SJCRH30 (cell line): ENCODE results near the gene ZNF423. TPM values are rescaled to one million over a fixed set of nuclear protein-coding genes. Genes with fewer than 3 reads are reported as not detected.
A peak's percentile ranks its signal among the peaks of the same experiment; 100 is the strongest.

Experiments
- DNase-seq, 2 experiments: peaks; one replicate each; pipeline ENCODE4 v3.0.0-alpha.2; 2015 to 2020
- H3K27ac ChIP-seq: fragments of 250-450 bp; sonication (Bioruptor Pico); 2 replicates; pipeline ENCODE4 v1.5.1; 2020; ENCODE audit warnings: mild to moderate bottlenecking, moderate library complexity
- H3K27me3 ChIP-seq: fragments of 250-450 bp; sonication (Bioruptor Pico); 2 replicates; pipeline ENCODE4 v1.5.1; 2020; ENCODE audit warnings: mild to moderate bottlenecking, moderate library complexity
- H3K36me3 ChIP-seq: fragments of 250-450 bp; sonication (Bioruptor Pico); 2 replicates; pipeline ENCODE4 v1.5.1; 2020; ENCODE audit warnings: mild to moderate bottlenecking, moderate library complexity
- H3K4me1 ChIP-seq: fragments of 250-450 bp; sonication (Bioruptor Pico); 2 replicates; pipeline ENCODE4 v1.5.1; 2020; ENCODE audit warnings: mild to moderate bottlenecking, moderate library complexity
- H3K4me3 ChIP-seq: fragments of 250-450 bp; sonication (Bioruptor Pico); 2 replicates; pipeline ENCODE4 v1.5.1; 2020; ENCODE audit warnings: mild to moderate bottlenecking, moderate library complexity
- H3K9me3 ChIP-seq: fragments of 250-450 bp; sonication (Bioruptor Pico); replicated peaks from 2 replicates; pipeline ENCODE4 v1.5.1; 2020; ENCODE audit warnings: mild to moderate bottlenecking, moderate library complexity
- total RNA-seq: library from RNA; depleted of rRNA; stranded (reverse); fragments of >200 nt; shearing (Covaris generic); gene quantifications from 2 replicates; pipeline ENCODE4 v1.2.3, GENCODE V29; 2014

ZNF423 gene
- total RNA-seq, 1 experiment from 2014 or later: 7.9 TPM

- Histone ChIP-seq H3K36me3 (no peaks in the 10 kb centered on the region), H3K4me3 (no peak overlapping the region), H3K4me1 (no peaks in the 10 kb centered on the region), H3K27me3 (no peaks in the 10 kb centered on the region), H3K9me3 (peaks cover 4% of the 10 kb centered on the region; the same call in 1 of the 2 replicates), H3K27ac (no peak overlapping the region)
- DNase-seq: no peak
Observed at GRCh38 chr16:49631187-49632041, 224.5 kb downstream of the ZNF423 start.

DNA sequence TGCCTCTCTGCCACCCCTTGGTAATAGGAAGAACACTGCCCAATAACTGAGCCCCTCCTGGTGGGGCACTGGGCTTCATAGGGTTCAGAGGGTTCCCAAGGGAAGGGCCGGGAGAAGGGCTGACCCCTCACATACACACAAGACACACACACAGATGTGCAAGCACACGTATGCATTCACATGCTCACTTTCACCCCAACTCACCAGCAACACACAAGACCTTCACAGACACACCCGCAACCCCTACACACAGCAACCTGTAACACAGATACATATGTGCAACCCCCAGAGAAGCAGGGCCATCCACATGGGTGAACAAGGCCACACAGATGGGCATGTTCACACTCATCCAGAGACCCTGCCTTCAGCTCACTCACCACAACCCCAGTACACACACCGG lies 225.1 kb downstream of the ZNF423 start:
- no peak overlapping the region for H3K27ac ChIP-seq
- H3K9me3 ChIP-seq: peaks cover 4% of the 10 kb centered on the region; the same call in 1 of the 2 replicates
- DNase-seq: no peak
- H3K36me3 ChIP-seq: no peaks in the 10 kb centered on the region
- no peak overlapping the region for H3K4me3 ChIP-seq
- no peaks in the 10 kb centered on the region for H3K27me3 ChIP-seq
- H3K4me1 ChIP-seq: no peaks in the 10 kb centered on the region

- H3K4me1 ChIP-seq: no peaks in the 10 kb centered on the region
- no peaks in the 10 kb centered on the region for H3K36me3 ChIP-seq
- H3K4me3 ChIP-seq: no peak overlapping the region
- no peak for DNase-seq
- no peaks in the 10 kb centered on the region for H3K27me3 ChIP-seq
- H3K9me3 ChIP-seq: peaks cover 4% of the 10 kb centered on the region; the same call in 1 of the 2 replicates
- H3K27ac ChIP-seq: no peak overlapping the region
Observed at GRCh38 chr16:49629851-49630250, 226.1 kb downstream of the ZNF423 start.

DNA sequence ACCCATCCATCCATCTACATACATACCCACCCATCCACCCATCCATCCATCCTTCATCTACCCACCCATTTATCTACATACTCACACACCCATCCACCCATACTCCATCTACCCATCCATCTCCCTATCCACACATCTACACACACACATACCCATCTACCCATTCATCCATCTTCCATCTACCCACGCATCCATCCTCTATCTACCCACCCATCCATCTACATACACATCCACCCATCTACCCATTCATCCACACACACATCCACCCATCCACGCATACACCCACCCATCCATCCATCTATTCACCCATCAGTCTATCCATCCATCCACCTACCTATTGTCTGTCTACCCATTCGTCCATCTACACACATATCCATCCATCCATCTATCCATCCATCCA lies 227.8 kb downstream of the ZNF423 start:
- no peak for DNase-seq

GRCh38 chr16:49625311-49626065 lies 230.4 kb downstream of the ZNF423 start:
- no peak for DNase-seq
- Histone ChIP-seq H3K27me3 (no peaks in the 10 kb centered on the region), H3K27ac (no peak overlapping the region), H3K9me3 (peaks cover 4% of the 10 kb centered on the region; the same call in 1 of the 2 replicates), H3K4me1 (peaks cover 8% of the 10 kb centered on the region), H3K4me3 (no peak overlapping the region), H3K36me3 (no peaks in the 10 kb centered on the region)

More for the DNA sequence above, 227.8 kb downstream of the ZNF423 start:
- H3K27ac ChIP-seq: no peak overlapping the region
- H3K4me3 ChIP-seq: no peak overlapping the region
- H3K27me3 ChIP-seq: no peaks in the 10 kb centered on the region
- H3K36me3 ChIP-seq: no peaks in the 10 kb centered on the region
- peaks cover 4% of the 10 kb centered on the region; the same call in 1 of the 2 replicates for H3K9me3 ChIP-seq
- H3K4me1 ChIP-seq: no peaks in the 10 kb centered on the region

GRCh38 chr16:49623501-49624266 lies 232.2 kb downstream of the ZNF423 start:
- H3K9me3 ChIP-seq: no peaks in the 10 kb centered on the region
- no peaks in the 10 kb centered on the region for H3K36me3 ChIP-seq
- peaks cover 17% of the 10 kb centered on the region for H3K4me1 ChIP-seq
- H3K4me3 ChIP-seq: no peak overlapping the region
- no peak for DNase-seq
- no peaks in the 10 kb centered on the region for H3K27me3 ChIP-seq
- H3K27ac ChIP-seq: no peak overlapping the region

DNA sequence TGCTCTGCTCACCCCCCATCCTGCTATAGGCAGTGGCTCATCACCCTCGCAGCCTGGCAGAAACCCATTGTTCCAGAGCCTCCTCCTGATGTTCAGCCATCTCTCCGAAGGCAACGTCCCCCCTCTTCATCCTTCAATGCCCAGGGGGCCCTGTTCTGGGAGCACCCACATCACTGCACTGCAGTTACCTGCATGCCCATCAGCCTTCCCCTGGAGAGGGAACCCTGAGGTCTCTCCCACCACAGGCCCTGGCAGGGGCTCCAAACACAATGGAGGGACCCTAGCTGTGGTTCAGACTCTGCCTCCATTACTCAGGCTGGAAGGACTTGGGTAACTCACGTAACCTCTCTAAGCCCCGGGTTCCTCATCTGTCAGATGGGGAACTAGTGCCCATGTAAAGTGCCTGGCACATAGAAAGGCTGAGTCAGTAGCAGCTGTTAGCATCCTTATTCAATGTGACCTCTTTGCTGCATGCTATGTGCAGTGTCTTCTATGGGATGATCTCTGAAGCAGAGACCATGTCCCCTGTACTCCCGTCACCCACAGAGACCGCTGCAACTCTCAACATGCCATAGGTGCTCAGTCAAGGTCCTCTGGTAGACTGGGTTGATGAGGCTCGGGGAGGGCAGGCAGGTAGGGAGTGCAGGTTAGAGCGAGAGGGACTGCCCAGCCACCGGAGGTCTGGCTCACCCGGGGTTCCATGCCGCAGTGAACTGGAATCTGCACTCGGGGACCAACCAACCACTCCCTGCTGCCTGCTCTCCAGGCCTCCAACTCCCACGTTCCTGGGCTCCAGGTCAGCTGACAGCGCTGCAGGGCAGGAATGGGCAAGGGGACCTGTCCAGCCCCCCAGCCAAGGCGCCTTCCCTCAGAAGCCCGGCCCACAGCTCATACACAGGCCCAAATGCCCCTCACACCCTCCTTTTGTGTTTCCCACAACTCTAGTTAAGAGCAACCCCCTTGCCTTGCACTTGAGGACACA lies 233.2 kb downstream of the ZNF423 start:
- no peak overlapping the region for H3K27ac ChIP-seq
- H3K4me3 ChIP-seq: no peak overlapping the region
- no peak for DNase-seq
- H3K36me3 ChIP-seq: no peaks in the 10 kb centered on the region
- no peaks in the 10 kb centered on the region for H3K9me3 ChIP-seq
- peaks cover 17% of the 10 kb centered on the region for H3K4me1 ChIP-seq
- H3K27me3 ChIP-seq: no peaks in the 10 kb centered on the region

DNA sequence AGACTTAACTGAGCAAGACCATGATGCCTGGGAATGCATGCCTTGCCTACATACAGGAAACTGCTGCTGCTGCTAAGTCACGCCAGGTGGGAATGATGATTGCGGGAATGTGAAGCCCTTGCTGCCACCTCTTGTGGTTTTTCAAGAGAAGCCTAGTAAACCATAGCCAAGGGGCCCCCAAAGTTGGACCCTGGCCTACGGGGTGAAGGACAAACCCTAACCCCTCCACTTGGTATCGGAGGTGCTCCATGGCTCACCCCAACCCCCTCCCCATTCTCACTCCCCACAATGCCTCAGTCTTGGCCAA lies 233.9 kb downstream of the ZNF423 start:
- Histone ChIP-seq H3K4me1 (peaks cover 17% of the 10 kb centered on the region), H3K9me3 (no peaks in the 10 kb centered on the region), H3K27me3 (no peaks in the 10 kb centered on the region), H3K27ac (no peak overlapping the region), H3K4me3 (no peak overlapping the region), H3K36me3 (no peaks in the 10 kb centered on the region)
- DNase-seq: no peak

- Histone ChIP-seq H3K36me3 (no peaks in the 10 kb centered on the region), H3K27ac (peak overlapping the region; percentile 64; the same call in 1 of the 2 replicates), H3K27me3 (no peaks in the 10 kb centered on the region), H3K4me3 (no peak overlapping the region), H3K9me3 (no peaks in the 10 kb centered on the region), H3K4me1 (peaks cover 17% of the 10 kb centered on the region)
- peak in 1 of 2 experiments; percentile 15 for DNase-seq
Observed at GRCh38 chr16:49621241-49622083, 234.4 kb downstream of the ZNF423 start.

DNA sequence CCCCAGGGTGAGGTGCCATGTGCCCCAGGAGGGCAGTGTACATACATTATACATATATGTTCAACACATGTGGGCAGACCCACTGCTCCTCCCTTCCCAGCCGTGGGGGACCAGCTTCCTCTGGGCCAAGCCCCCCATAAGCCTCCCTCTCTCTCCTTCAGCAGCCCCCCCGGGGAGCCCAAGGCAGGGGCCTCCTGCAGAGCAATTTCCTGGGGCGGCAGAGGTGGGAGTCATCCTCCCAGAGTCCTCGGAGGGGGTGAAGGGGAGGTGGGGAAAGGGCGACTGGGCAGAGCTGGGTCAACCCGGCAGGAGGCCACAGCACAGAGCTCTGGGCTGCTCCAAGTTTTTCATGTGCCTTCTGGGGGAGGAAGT lies 235.1 kb downstream of the ZNF423 start:
- Histone ChIP-seq H3K4me3 (no peak overlapping the region), H3K9me3 (no peaks in the 10 kb centered on the region), H3K27ac (peak overlapping the region; percentile 64), H3K36me3 (no peaks in the 10 kb centered on the region), H3K27me3 (no peaks in the 10 kb centered on the region), H3K4me1 (peaks cover 17% of the 10 kb centered on the region)
- no peak for DNase-seq

DNA sequence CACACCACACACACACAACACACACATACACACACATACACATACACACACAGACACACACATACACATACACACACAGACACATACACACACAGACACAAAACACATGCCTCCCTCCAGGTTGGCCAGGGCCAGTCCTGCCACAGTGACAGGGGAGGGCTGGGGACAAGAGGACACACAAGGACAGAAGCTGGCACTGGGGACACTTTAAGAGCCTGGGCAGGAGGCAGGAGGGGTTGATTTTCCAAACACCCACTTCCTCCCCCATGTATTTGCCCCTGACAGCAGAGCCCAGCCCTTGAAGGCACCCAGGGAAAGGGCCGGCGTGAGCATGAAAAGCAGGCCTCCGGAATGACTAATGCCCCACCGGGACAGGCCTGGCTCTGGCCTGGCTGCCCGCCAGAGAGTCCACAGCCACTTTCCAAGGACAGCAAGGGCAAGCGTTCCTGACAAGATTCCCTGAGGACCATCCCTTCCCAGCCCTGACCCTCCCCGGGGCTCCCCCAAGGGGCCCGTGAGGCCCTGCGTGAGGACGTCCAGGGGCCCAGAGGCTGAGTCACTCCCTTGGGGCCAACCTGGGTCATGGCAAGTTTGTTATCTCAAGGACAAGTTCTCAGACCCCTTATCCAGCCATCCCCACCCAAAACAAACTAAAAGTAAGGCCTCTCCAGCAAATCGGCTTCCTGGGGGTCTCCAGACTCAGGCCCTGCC lies 235.6 kb downstream of the ZNF423 start:
- peak; percentile 81 to 85 for DNase-seq

DNA sequence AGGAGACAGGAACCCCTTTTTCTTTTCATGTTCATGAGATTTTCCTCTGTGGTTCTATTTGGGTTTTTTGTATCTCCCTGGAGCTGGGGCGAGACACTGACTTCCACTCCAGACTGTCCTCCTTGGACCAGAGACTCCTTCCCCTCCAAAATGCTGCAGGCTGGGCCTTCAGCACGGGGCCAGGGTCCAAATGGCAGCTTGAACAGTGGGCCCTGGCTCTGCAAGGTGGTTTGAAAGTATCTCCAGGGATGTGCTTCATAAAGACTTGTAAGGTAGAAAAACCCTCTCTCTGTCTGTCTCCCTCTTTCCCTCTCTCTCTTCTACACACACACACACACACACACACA lies 236.1 kb downstream of the ZNF423 start:
- H3K4me3 ChIP-seq: no peak overlapping the region
- H3K4me1 ChIP-seq: peaks cover 17% of the 10 kb centered on the region
- no peaks in the 10 kb centered on the region for H3K27me3 ChIP-seq
- H3K36me3 ChIP-seq: no peaks in the 10 kb centered on the region
- H3K27ac ChIP-seq: peak overlapping the region; percentile 64
- no peak for DNase-seq
- no peaks in the 10 kb centered on the region for H3K9me3 ChIP-seq

More for the DNA sequence above, 235.6 kb downstream of the ZNF423 start:
- Histone ChIP-seq H3K27ac (peak overlapping the region; percentile 64), H3K27me3 (no peaks in the 10 kb centered on the region), H3K9me3 (no peaks in the 10 kb centered on the region), H3K36me3 (no peaks in the 10 kb centered on the region), H3K4me1 (peaks cover 17% of the 10 kb centered on the region), H3K4me3 (no peak overlapping the region)

- Histone ChIP-seq H3K27me3 (no peaks in the 10 kb centered on the region), H3K4me3 (no peak overlapping the region), H3K9me3 (no peaks in the 10 kb centered on the region), H3K36me3 (no peaks in the 10 kb centered on the region), H3K4me1 (peaks cover 17% of the 10 kb centered on the region), H3K27ac (no peak overlapping the region)
- DNase-seq: no peak
Observed at GRCh38 chr16:49618955-49619354, 237.0 kb downstream of the ZNF423 start.
